ENCODE data around the gene PLXDC1. TPM values are rescaled to one million over a fixed set of nuclear protein-coding genes. Genes with fewer than 3 reads are reported as not detected.

The PLXDC1 gene
- total RNA-seq, 1 donor from 2014 or later, result 2.5 TPM

DNA sequence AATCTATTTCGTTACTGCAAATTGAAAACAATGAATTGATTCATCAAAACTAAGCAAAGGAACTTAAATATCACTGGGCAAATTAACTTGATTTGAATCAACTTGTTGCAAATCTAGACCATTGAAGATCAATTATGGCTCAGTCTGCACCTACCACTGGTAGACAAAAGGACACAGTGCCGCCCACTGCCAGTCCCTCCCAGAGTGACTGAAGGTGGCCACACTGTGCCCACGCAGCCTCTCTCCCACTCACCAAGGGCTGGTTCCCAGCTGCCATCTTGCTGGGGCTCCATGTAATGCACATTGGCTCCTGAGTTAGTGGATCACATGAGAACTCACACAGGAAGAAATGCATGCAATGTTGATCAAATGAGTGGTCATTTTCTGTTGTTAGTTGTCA lies 78.1 kb downstream of the PLXDC1 start:
- Histone ChIP-seq H4K20me1 (ENCODE audit: low read depth) (no peaks in the 10 kb centered on the region), H2AFZ (replicated peaks) (no peak overlapping the region), H3K36me3 (no peaks in the 10 kb centered on the region), H3K79me2 (ENCODE audit: low read depth) (no peaks in the 10 kb centered on the region), H3K27me3 (no peaks in the 10 kb centered on the region), H3K9ac (no peak overlapping the region), H3F3A (ENCODE audit: low read depth) (no peaks in the 10 kb centered on the region), H3K4me3 (no peak overlapping the region), H3K4me2 (no peak overlapping the region), H3K27ac (no peak overlapping the region), H3K4me1 (peaks cover 9% of the 10 kb centered on the region), H3K9me3 (ENCODE audit: low read depth) (no peaks in the 10 kb centered on the region)
- no peak for DNase-seq (ENCODE audit: low spot score)
- TF ChIP-seq, protein P1, sequence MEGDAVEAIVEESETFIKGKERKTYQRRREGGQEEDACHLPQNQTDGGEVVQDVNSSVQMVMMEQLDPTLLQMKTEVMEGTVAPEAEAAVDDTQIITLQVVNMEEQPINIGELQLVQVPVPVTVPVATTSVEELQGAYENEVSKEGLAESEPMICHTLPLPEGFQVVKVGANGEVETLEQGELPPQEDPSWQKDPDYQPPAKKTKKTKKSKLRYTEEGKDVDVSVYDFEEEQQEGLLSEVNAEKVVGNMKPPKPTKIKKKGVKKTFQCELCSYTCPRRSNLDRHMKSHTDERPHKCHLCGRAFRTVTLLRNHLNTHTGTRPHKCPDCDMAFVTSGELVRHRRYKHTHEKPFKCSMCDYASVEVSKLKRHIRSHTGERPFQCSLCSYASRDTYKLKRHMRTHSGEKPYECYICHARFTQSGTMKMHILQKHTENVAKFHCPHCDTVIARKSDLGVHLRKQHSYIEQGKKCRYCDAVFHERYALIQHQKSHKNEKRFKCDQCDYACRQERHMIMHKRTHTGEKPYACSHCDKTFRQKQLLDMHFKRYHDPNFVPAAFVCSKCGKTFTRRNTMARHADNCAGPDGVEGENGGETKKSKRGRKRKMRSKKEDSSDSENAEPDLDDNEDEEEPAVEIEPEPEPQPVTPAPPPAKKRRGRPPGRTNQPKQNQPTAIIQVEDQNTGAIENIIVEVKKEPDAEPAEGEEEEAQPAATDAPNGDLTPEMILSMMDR (IDR thresholded peaks at IDR 0.05), result no peak
- TF ChIP-seq EZH2phosphoT487 (IDR thresholded peaks at IDR 0.05) (no peak), EZH2 (IDR thresholded peaks at IDR 0.05) (no peak)
- no peaks in the 10 kb centered on the region for H3K9me3 Mint-ChIP-seq
- peaks cover 17% of the 10 kb centered on the region for H3K4me1 Mint-ChIP-seq
- no peaks in the 10 kb centered on the region for H3K36me3 Mint-ChIP-seq
- H3K27ac Mint-ChIP-seq, result no peak overlapping the region
- no peak overlapping the region for H3K4me3 Mint-ChIP-seq
- H3K27me3 Mint-ChIP-seq (ENCODE audit: insufficient read depth, low read depth), result peaks cover 4% of the 10 kb centered on the region

DNA sequence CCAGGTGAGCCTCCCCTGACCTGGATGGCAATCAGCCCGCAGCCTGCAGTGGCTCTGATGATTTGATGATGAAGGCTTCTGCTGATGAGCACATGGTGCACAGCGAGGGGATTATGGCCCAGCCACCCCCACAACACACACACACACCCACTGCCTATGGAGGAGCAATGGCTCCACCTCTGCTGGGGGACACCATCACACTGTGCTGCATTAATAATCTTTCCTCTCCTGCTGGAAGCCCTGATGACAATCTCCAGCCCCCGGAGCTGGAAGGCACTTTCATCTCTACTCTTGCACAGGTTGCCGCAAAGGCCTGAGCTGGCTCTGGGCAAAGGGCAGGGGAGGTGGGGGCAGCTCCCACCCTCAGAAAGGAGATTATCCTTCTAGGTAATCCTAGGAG lies 79.9 kb downstream of the PLXDC1 start:
- H3F3A ChIP-seq (ENCODE audit: low read depth), result no peaks in the 10 kb centered on the region
- H3K4me3 ChIP-seq, result no peak overlapping the region
- peak overlapping the region; percentile 23 for H3K4me2 ChIP-seq
- H3K9ac ChIP-seq, result no peak overlapping the region
- TF ChIP-seq EZH2phosphoT487 (IDR thresholded peaks at IDR 0.05) (no peak), EZH2 (IDR thresholded peaks at IDR 0.05) (no peak)
- TF ChIP-seq, protein P1 (IDR thresholded peaks at IDR 0.05), result no peak
- no peak for DNase-seq (ENCODE audit: low spot score)
- no peaks in the 10 kb centered on the region for H3K79me2 ChIP-seq (ENCODE audit: low read depth)
- peaks cover 6% of the 10 kb centered on the region for H3K27me3 Mint-ChIP-seq (ENCODE audit: insufficient read depth, low read depth)
- H3K27ac Mint-ChIP-seq, result no peak overlapping the region
- peaks cover 27% of the 10 kb centered on the region for H3K4me1 Mint-ChIP-seq
- H3K27ac ChIP-seq, result no peak overlapping the region
- no peaks in the 10 kb centered on the region for H3K36me3 ChIP-seq
- H3K27me3 ChIP-seq, result no peaks in the 10 kb centered on the region
- no peaks in the 10 kb centered on the region for H3K9me3 ChIP-seq (ENCODE audit: low read depth)
- H2AFZ ChIP-seq (replicated peaks), result no peak overlapping the region
- H3K4me1 ChIP-seq, result peaks cover 9% of the 10 kb centered on the region
- no peaks in the 10 kb centered on the region for H4K20me1 ChIP-seq (ENCODE audit: low read depth)
- H3K36me3 Mint-ChIP-seq, result no peaks in the 10 kb centered on the region
- H3K9me3 Mint-ChIP-seq, result no peaks in the 10 kb centered on the region
- no peak overlapping the region for H3K4me3 Mint-ChIP-seq

DNA sequence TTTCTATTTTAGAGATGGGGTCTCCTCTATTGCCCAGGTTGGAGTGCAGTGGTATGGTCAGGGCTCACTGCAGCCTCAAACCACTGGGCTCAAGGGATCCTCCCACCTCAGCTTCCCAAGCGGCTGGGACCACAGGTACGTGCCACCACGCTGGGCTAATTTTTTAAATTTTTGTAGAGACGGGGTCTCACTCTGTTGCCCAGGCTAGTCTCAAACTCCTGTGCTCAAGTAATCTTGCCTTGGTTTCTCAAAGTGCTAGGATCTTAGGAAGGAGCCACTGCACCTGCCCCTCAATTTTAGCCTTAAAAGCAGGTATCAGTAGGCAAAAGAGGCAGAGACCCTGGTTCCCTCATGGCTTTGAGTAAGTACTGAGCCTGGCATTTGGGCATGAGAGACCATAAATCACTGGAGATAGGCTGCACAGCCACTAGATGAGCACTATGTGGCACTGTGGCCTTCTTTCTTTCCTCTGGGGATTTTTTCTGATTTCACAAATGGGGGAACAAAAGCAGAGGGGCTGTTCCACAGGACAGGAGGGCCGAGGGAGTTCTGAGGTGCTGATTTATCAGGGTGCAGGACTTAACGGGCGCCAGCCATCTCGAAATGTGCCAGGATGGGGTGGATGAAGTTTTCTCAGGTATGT lies 82.2 kb downstream of the PLXDC1 start:
- Mint-ChIP-seq H3K27ac (no peak overlapping the region), H3K4me1 (peaks cover 29% of the 10 kb centered on the region), H3K36me3 (no peaks in the 10 kb centered on the region), H3K27me3 (ENCODE audit: insufficient read depth, low read depth) (peaks cover 5% of the 10 kb centered on the region), H3K9me3 (no peaks in the 10 kb centered on the region), H3K4me3 (no peak overlapping the region)
- Histone ChIP-seq H3K27ac (no peak overlapping the region), H3K9ac (no peak overlapping the region), H3K9me3 (ENCODE audit: low read depth) (no peaks in the 10 kb centered on the region), H3K79me2 (ENCODE audit: low read depth) (no peaks in the 10 kb centered on the region), H3K4me3 (no peak overlapping the region), H3K27me3 (no peaks in the 10 kb centered on the region), H4K20me1 (ENCODE audit: low read depth) (no peaks in the 10 kb centered on the region), H3F3A (ENCODE audit: low read depth) (no peaks in the 10 kb centered on the region), H3K36me3 (no peaks in the 10 kb centered on the region), H3K4me1 (peaks cover 9% of the 10 kb centered on the region), H2AFZ (replicated peaks) (no peak overlapping the region), H3K4me2 (no peak overlapping the region)
- peak; percentile 74 for DNase-seq (ENCODE audit: low spot score)
- TF ChIP-seq, protein P1 (IDR thresholded peaks at IDR 0.05), result peak; percentile 69
- TF ChIP-seq EZH2 (IDR thresholded peaks at IDR 0.05) (no peak), EZH2phosphoT487 (IDR thresholded peaks at IDR 0.05) (no peak)

Measured in neural progenitor cell (in vitro differentiated cells).